GF-D8 (cell line): ENCODE measurements around the gene PIGZ.

Experiments
- DNase-seq: peaks from one replicate; lab custom pipeline; 2025; lab: John Stamatoyannopoulos, UW

Gene PIGZ

DNA sequence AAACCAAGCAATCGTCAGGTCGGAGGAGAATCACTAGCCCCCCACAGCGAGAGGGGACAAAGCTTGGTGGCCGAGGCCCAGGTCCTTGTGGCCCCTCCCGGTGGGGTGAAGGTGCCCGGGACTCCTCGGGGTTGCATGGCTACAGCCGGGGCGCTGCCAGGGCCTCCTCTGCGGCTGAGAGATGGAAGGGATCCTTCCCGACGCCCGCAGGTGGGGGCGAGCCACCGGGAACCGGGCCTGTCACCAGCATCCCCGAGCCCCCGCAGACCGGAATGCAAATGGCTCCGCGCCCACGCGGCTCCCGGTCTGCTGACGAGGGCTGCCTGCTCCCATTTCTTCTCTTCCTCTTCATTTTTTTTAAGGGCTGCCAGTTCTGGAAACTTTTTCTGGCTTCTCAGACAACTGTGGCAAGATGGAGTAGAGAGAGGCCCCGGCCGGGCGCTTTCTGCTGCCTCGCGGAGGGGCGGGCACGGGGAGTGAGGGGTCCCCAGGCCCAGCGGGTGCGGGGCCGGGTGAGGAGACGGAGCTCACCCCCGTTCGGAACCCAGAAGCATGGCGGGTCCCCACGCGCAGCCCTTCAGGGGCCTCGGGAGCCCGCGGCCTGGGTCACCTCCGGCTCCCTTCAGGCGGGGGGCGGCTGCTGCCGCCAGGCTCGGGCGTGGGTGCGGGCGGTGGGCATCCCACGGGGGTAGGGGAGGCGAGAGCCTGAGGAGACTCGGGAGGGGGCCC lies 33.5 kb upstream of the PIGZ start:
- DNase-seq, result peak; percentile 7

DNA sequence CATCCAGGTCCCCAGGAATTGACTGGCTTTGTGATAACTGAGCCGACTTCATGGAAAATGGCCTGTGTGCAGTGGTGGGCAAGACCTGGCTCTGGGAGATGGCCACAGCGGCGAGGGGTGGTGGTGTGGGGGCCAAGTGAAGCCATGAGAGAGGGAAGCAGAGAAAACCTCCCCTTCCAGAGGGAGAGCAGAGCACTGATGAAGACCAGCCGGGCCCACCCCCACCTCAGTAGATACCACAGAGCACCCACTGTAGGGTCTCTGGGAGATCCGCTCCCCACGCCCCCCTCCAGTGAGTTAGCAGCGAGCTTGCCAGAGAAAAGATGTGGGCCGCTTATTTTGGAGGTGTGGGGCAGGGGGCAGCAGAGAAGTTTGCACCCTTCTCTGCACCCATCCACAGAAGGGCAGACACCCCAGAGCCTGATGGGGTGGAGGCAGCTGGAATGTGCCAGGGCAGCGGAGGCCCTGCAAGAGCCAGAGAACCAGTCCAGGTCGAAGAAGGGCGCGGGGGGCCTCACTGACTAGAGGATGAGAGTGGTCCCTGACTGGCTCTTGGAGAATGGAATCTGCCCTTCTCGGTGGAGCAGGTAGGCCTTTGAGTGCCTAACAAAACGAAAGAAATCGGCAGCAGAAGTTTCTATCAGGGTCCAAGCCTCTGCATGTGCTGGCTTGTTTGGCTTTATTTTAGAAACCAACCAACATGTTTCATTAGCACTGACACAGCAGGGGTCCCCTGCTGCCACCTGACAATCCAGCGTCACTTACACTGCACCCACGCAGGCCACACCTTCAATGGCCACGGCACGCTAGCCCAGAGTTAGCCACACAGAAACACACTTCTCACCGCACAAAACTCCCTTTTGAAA lies 32.7 kb upstream of the PIGZ start:
- DNase-seq, result no peak

DNA sequence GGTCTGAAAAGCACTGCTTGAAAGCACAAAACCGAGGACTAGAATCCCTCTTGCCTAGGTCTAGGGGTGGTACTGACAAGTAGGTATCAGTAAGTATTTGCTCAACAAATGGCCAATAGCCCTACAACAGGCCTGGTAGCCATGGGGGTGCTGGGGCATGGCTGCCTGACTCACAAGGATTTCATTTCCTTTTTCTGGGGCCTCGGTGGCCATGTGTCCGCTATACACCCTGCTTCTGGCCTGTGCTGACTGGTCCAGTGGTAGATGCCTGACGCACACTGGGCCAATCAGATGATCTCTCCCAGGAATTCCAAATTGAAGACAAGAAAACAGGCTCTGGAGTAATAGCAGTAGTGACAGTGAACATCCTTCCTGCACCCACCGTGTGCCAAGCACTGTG lies 31.6 kb upstream of the PIGZ start:
- no peak for DNase-seq

DNA sequence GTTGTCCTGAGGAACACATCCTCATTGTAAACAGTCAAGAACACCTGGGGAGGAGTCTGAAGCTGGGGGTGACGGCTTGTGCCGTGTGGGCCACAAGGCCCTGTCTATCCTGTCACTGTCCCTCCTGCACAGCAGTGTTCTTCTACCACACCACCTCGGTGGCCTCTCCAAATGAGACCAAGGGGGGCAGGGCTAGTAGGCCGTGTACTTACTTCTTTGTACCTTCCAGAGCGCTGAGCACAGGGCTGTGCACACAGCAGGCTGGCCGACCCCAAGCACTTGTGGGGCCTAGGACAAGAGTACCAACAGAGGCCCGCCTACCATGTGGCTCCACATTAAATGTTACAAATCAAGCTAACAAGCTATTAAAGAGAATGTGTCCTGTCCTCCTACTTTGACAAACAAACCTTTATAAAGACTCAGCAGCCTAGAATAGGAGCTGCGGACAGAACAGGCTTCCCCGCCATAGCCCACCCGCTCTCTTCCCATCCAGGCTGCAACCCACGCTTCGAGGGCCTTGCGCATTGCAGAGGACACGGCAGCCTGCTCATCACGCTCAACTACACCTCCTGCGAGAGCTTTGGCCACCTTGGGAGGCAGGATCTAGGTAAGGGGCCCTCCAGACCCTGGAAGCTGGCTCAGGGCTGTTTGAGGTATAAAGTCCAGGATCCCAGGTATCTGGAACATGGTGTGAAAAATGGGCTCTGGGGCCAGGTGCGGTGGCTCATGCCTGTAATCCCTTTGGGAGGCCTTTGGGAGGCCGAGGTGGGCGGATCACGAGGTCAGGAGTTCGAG lies 30.5 kb upstream of the PIGZ start:
- no peak for DNase-seq

DNA sequence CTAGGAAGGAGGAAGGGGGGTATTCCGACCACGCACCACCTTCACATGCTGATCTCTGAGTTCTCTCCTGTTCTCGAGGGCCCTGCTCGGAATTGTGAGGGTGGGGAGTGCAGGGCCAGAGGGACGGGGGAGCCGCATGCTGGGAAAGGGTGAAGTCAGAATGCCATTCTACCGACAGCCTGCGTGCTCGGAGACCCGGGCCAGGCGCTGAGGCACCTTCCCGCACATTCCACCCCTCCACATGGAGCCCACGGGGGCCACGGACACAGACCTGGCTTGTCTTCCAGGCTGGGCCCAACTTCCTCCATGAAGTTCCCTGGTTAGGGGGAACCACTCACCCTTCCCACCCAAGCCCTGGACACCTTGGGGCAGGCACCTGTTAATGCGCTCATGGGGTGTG lies 28.7 kb upstream of the PIGZ start:
- DNase-seq, result no peak

DNA sequence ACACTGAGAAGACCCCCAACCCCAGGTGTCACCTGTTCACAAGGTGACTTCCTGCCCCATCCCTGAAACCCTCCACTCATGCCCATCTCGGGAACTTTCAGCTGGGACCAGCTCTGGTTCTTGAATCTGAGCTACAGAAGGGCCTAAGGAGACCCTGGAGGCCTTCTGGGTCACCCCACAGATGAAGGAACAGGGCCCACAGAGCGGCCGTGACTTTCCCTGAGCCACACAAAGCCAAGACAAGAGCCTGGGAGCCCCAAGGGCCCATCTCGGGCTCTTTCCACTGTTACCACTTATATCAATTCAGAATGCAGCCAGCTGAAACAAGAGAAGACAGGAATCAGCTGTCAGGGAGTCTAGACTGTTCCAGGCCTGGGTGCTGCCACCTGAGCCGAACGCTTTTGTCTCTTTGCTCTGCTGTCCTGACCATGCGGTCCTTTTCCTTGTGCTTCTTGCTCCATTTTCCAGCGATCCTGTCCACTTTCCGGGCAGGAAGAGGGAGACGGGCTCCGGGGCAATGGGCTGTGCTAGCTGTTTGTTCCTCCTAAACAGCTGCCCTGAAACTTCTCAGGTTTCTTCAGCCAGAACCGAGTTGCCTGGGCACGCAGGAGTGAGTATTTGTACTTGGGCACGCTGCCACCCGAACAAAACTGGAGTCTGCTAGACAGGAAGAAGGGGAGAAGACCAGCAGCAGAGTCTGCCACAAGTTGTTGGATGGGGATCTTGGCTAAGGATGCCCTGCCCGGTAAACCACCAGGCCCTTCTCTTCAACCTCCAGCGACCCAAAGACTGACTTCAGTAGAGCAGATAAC lies 28.0 kb upstream of the PIGZ start:
- DNase-seq, result no peak

DNA sequence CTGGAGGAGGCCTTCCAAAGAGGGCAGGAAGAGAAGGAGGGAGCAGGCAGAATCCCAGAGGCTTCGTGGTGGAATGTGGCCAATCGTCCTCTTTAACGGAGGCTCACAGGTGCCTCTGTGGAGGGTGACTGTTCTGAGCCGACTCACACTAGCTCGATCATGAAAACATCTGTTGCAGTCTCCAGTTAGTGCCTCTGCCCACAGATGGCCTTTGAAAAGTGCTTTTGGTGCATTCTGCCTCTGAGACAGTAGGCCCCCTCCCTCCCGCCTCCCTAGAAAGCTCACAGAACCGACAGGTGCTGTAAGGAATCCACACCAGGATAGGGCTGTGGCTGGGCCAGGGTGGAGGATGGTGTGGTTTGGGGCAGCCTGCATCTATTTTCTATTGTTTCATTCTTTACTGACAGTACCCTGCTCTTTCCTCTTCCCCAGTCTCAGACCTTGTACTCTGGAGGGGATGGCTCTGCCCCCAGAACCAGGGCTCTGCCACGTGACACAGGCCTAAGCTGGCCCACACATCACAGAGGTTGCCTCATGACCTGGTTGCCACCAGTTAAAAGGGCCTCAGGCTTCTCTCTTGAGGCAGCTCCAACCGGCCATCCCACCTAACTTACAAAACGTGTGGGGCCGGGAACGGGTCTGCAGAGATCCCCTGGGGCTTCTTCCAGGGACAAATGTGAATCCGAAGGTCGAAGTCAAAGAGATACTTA lies 27.2 kb upstream of the PIGZ start:
- no peak for DNase-seq

DNA sequence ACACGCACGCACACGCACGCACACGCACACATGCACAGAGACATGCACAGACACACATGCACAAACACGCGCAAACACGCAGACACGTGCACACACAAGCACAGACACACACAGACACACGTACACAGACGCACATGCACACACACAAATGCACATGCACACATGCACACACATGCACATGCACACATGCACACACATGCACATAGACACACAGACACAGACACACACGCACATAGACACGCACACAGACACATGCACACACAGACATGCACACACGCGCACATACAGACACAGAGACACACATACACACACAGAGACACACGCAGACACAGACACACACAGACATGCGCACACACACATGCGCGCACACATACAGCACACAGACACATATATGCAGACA lies 26.4 kb upstream of the PIGZ start:
- DNase-seq, result no peak

DNA sequence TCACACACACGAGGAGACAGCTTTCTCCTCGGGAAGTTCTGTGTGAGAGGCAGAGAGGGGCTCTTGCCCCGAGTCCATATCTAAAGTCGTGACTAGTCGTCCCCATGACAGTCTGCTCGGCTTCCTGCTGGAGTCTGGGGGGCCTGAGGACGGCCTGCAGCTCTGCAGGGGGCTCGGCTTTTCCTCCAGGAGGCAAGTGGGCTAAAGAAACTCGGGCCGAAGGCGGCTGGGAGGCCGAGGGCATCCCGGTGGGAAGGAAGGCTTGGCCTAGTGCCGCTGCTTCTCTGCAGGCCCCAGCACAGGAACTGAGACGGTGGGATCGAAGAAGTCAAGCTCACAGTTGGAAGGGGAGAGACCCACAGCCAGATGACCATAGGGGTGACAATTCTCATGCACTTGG lies 25.4 kb upstream of the PIGZ start:
- DNase-seq, result no peak

DNA sequence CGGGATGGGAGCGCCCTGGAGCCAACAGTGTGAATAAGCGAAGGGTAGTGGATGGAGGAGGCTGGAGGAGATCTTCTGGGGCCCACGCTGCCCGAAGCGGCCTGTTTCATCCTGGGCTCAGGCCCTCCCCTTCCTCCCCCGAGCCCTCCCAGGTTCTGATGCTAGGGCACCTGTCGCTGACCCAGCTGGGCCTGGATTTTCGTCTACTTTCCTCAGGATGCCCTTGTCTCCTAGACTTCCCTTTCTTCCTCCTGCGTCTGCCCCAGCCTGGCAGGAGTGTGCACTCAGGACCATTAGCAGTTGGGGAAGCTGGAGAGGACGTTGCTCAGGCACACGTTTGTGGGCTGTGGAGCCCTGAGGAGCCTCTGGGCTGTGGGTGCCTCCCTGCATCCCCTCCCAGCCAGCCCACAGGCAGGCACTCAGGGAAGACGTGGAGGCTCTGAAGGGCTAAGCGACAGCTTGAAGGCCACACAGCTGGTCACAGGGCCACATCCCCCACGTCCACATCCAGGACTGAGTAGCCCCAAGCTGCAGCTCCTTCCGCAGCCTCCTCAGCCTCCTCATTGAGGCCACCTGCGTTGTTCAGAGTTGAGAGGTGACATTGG lies 23.9 kb upstream of the PIGZ start:
- DNase-seq, result no peak

DNA sequence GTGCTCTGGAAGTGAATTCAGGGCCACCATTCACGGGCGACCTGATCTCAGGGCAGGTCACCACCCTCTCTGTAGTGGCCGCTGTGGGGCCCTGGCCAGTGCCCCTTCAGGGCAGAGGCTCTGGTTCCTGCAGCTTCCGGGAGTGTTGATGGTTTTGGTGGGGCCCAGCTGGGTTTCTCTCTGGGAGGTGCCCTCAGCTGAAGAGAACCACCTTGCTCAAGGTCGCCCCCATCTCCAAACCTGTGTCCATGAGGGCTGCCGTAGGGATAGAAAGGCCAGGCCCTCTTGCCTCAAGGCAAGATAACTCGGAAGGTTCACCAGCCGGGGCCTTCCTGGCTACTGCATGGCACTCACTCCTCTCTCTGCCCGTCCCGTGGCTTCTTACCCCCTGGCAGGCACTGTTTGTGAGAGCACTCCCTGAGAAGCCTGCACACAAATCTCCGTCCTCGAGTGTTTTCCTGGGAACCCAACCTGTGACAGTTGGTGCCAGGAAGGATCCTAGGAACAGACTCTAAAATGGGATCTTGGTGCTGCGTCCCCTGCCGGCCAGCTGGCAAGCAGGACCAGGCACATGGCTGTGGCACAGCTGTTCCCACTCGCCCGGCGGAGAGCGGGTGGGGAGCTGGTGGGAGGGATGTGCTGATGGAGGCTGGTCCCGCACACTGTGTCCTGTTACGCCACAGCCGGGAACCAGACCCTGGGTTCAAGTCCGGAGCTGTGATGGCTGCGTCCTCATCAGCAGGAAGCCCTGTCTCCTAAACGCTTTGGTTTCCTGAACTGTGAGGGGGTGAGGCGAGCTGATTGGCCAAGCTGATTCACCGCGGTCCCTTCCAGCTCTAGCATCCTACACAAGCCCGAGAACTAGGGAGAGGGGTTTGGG lies 23.2 kb upstream of the PIGZ start:
- no peak for DNase-seq

DNA sequence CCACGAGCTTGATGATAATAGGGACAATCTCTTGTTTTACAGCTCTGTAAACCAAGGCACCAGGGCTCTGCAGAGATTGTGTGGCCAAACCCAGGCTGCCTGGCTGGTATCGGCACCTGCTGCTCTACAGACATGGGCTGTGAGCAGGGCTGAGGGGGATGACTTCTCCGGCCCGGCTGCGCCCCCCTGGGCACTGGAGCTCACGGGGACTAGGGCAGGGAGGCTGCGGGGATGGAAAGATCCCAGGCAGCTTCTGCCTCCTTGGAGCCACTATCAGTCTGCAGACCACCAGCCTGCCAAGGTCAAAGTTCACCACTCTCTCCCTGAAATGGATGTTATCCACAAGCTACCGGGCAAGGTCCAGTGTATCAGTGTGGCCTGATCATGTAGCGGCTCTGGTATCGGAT lies 22.0 kb upstream of the PIGZ start:
- no peak for DNase-seq

DNA sequence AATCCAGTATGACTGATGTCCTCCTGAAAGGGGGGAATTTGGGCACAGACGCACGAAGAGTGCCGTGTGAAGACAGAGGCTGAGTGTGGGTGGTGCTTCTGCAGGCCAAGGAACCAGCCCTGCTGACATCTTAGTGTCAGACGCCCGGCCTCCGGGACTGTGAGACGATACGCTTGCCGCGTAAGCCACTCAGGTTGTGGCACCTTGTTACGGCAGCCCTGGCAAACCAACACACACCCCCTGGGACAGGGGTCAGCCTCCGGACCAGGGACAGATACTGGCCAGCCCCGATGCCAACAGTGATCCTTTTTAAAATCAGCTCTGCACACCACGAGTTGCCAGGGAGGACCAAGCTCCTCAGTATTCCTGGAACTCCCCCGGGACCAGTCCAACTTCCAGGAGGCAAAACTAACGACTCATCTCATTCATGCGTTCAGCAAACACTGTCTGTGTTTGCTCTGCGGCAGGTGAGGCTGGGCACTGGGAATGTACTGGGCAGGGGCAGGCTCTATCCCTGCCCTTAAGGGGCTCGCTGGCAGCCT lies 21.2 kb upstream of the PIGZ start:
- DNase-seq, result no peak

DNA sequence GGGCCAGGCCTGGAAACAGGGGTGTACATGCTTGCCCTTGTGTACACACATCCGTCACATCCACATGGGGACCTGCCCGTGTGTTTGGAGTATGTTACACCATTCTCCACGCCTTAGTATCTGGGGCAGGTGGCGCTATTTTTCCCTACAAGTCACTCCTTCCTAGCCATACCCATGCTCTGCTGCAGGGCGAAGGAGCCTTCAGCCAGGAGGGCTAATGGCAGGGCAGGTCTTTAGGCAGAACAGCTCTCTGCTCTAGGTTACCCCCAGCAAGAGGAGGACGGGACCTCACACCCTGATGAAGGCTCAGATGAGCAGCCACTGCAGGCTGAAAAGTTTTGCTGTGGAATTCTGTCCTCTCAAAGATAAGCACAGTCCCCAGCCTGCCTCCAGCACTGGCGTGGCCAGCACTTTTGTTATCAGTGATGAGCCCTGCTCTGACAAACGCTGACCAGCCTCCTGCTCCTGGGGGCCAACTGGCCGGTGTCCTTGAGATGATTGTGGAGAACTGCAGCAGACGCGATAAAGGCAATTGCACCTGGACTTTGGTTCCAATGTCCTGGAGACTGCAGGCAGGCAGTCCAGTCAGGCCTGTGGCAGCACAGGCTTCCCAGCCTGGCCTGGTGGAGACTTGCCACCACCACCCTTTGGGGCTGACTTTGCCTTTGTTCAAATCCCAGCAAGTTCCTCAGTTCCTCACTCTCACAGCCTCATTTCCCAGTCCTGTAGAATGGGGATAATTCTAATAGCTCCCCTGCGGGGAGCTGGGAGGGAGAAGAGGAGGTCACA lies 19.8 kb upstream of the PIGZ start:
- peak; percentile 17 for DNase-seq

DNA sequence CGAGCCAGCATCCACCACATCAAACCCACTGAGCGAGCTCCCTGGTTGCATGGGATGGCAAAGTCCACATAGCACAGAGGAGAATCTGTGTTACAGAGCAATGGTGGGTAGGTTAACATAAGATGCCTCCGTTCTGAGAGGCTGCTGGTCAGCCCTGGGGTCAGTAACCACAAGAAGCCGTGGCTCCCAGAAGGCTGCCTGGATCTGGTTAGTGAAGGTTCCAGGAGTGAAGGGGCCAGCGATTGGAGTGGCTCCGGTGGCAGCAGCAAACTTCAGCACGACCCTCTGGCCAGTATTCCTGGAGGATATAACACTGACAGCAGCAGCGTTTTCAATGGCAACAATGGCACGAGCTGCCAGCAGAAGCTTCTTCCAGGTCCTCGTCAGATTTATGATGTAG lies 18.4 kb upstream of the PIGZ start:
- no peak for DNase-seq

DNA sequence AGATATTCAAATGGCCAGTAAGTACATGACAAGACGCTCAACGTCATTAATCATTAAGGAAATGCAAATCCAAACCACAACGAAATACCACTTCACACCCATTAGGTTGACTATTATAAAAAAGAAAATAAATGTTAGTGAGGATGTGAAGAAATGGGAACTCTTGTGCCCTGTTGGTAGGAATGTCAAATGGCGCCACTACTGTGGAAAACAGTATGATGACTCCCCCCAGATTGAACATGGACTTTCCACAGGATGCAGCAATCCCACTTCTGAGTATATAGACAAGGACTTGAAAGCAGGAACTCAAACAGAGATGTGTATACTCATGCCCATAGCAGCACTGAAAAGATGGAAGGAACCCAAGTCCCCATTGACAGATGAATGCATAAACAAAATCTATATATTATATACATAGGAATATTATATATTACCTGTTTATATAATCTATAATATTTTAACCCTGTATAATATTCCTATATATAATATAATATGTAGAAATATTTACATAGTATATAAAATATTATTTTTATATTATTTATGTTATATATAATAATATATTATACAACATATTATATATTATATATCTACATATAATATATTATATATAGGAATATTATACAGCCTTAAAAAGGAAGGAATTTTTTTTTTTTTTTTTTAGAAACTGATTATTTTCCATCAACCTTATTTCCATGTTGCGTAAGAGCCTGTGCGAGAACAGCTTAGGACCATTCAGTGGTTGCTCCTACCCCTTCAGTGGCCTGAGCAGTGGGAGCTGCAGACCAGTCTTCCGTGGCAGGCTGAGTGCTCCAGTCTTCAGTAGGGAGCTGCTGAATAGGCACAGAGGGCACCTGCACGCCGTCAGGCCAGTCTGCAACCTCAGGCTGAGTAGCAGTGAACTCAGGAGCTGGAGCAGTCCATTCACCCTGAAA lies 17.6 kb upstream of the PIGZ start:
- no peak for DNase-seq

DNA sequence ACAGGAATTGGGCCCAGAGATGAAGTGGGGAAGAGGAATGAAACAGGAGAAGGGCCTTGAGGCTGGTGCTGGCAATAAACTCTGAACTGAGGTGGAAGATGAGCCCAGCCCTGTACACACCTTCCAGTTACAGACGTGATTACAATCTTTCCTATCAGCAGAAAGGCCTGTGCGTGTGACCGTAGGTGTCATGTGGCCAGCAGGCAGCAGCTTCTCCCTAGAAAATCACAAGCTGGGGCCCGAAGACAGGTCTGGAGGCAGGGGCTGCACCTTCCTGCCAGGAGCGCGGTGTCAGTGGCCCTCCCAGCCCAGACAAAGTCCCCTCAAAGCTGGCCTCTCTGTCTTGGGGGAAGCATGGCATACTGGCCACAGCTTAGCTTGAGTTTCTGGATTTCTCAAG lies 16.7 kb upstream of the PIGZ start:
- no peak for DNase-seq

DNA sequence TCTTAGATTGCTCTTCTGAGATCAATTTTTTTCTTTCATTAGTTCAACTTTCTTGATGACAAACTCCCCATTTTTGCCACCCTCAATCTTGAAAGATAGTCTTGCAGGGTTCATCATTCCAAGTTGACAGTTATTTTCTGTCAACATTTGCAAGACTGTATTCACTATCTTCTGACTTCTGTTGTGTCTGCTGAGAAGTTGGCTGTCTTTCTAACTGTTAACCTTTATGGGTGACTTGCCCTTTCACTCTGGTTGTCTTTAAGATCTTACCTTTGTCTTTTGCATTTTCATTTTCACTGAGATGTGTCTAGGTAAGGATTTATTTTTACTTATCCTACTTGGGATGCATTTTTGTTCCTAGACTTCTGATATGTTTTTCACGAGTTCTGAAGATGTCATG lies 14.6 kb upstream of the PIGZ start:
- no peak for DNase-seq
